ENCODE results near the gene MAN1C1. TPM values are rescaled to one million over a fixed set of nuclear protein-coding genes. Genes with fewer than 3 reads are reported as not detected.

The MAN1C1 gene
- total RNA-seq, 1 donor from 2014 or later: 2.6 TPM

- peak; percentile 14 for ATAC-seq
These were observed 187.8 kb downstream of the MAN1C1 start for GRCh38 chr1:25804244-25804963.

DNA sequence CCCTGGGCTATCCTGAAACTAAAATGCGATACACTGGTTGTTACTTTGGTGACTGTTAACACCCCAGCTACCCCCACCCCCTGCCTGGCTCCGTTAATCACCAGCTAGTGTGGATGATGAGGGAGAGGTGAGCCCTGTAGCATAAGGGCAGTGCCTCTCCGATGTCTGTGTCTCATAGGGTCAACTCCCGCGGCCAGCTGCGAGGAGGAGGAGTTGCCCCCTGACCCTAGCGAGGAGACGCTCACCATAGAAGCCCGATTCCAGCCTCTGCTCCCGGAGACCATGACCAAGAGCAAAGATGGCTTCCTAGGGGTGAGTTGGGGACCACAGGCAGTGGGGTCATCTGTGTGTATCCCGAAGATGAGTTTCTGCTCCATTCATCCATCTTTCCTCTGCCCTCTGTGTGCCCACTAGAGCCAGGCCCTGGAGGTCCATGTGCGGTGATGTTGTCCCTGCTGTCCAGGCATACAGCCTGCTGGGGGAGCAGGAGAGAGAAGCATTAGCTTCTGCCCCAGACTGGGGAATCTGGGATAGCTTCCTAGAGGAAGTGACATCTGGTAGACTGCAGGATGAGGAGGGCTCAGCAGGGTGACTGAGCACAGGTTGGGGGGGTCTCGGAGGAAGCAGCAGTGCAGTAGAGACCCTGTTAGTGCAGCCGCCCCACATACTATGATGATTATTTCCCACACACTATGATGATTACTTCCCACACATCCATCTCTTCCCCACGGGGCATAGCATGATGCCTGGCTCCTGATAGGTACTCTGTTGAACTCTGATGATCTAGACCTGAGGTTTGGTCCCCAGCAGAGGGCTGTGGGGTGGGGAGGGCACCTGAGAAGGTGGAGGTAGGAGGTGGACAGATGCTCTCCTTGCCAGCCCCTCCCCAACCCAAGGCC lies 188.6 kb downstream of the MAN1C1 start:
- no peak for ATAC-seq

DNA sequence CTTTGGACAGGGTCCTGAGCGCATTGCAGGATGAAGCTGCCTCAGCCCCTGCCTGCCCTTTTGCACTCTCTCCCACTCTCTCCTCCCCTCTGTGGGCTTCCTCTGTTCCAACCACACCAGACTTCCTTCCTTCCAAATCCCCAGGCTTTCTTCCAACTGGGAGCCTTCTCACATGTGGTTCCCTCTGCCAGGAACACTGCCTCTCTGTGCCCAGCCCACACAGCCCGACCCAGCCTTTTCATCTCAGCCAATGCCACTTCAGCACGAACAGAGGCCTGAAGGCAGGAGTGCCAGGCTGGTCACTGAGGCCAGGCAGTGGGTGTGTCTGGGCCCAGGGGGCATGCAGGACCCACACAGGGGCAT lies 189.3 kb downstream of the MAN1C1 start:
- ATAC-seq: peak; percentile 2

DNA sequence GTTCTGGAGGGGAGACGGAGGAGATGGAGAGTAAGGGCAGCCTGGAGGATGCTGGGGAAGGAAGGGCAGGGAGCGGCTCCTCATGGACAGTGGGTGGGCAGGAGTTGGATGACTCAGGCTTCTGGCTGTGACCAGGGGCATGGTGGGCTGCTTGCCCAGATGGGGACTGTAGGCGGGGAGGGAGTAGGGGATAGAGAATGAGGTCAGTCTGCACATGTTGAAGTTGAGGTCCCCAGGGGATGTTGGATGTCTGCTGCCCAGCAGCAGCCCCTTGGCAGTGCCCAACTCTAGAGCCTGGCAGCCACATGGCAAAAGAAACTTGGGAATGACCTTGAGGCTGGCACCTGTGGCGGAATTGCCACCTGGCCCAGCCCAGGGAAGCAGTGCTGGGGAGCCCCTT lies 189.8 kb downstream of the MAN1C1 start:
- ATAC-seq: no peak

GRCh38 chr1:25807480-25808390 lies 191.1 kb downstream of the MAN1C1 start:
- no peak for ATAC-seq

DNA sequence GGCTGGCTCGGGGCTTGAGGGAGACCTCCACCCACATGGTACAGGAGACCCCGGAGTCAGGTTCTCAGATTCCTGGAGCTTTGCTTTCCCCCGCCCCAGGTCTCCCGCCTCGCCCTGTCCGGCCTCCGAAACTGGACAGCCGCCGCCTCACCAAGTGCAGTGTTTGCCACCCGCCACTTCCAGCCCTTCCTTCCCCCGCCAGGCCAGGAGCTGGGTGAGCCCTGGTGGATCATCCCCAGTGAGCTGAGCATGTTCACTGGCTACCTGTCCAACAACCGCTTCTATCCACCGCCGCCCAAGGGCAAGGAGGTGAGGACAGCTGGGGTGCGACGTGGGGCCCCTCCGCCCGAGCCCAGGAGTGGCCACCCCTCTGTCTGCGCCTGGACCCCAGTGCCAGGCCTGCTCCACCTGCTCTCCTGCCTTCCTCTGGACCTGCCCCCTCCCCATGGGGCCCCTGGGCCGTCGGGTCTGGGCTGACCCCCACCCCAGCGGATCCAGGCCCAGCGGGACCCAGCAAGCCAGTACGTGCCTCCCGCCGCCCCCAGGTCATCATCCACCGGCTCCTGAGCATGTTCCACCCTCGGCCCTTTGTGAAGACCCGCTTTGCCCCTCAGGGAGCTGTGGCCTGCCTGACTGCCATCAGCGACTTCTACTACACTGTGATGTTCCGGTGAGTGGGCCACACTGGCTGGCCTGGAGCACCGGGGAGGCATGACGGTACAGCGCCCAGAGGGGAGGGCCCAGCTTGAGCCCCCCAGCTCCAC lies 192.1 kb downstream of the MAN1C1 start:
- no peak for ATAC-seq

DNA sequence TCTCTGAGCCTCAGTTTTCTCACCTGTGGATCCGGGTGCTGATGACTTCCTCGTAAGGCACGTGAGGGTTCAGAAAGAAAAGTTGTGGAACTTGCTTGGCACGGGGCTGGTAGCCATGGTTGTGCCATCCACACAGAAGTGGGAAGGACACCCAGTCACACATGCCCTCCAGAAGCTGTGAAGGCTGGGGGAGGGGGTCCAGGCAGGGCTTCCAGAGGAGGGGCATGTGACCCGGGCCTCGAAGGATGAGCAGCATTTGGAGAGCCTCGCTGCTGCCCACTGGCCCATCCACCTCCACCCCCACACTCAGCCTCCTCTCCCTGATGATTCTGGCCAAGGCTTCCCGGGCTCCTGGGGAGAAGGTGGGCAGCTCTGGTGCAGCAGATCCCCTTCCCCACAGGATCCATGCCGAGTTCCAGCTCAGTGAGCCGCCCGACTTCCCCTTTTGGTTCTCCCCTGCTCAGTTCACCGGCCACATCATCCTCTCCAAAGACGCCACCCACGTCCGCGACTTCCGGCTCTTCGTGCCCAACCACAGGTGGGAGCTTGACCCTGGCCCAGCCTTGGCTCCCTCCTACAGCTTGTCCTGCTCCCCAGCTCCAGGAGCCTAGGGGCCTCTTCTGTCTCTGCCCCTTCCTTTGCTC lies 192.8 kb downstream of the MAN1C1 start:
- ATAC-seq: peak; percentile 54

DNA sequence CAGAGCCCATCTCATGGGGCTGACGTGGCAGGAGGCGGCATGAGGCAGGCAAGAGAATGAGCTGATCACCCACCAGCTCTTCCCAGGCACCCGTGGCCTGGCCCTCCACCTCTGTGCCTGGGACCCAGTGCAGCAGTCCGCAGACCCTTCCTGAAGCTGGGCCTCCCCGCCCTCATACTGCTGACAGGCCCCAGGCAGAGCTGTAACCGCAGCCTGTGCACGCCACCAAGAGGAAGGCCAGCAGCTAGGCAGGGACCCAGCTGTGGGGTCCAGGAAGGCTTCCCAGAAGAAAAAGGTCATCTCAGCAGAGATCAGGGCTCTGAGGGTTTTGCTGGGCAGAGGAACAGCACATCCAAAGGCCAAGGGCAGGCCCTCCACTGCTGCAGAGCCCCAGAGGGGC lies 193.3 kb downstream of the MAN1C1 start:
- ATAC-seq: no peak

DNA sequence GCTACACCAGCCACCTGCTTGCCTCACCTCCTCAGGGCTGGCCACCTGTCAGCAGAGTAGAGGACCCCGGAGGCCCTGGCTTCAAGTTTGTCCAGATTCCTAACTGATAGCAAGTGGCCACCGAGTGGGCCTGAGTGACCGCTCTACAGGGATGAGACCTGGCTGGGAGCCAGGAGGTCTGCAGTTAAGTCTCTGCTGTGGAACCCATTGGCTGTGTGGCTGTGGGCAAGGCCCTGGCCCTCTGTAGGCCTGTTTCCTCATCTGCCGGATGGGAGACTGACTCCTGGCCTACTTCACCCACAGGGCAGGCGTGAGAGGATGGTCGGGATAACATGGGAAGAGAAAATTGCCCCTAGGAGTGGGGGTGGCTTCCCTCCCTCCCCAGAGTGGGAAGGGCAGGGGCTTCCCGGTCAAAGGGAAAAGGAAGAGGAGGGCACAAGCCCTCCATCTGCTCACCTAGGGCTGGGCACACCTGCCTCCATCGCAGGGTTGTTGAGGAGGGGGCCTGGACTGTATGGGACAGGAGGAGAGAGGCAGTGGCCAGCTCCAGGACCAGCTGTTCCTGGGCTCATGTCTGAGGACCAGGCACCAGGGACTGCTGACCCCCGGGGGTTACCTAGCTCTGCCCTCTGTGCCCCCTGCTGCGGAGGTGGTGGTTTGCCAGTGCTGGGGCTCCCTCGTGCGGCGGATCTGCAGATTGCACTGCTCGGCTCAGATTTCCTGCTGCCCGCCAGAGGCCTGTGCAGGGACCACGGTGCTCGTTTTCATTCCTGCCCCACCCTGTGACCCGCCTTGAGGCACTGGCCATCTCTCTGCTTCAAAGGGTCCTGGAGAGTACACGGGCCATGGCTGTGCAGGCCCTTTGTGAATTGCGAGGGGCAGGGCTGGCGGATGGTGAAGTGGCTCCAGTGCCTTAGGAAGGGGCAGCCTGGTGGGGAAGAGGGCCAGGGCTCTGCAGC lies 194.0 kb downstream of the MAN1C1 start:
- ATAC-seq: peak; percentile 36

- ATAC-seq: no peak
These were observed 194.9 kb downstream of the MAN1C1 start for GRCh38 chr1:25811384-25812082.

DNA sequence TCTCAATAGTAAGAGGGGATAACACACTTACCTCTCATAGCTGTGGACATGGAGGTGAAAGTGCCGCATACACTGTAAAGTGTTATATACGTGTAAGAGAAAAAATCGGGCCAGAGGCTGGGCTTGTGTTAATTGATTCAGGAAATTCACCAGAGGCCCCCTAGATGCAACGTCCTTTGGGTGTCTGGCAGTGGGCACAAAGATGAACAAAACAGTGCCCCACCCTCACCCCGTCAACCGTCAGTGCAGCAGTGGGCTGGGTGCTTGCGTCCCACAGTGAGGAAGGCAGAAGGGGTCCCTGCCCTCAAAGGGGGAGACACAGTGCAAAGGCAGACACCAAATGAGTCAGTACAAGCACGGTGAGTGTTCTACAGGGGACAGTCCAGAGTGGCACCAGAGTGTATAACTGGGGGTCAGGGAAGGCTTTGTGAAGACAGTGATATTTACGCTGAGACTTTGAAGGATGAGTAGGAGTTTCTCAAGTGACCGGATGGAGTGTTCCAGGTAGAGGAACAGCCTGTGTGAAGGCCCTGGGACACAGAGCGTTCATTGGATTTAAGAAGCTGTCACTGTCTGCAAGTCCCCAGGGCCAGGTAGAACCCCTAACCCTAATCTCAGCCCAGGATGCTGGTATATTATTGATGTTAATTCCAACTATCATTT lies 196.6 kb downstream of the MAN1C1 start:
- ATAC-seq: no peak

DNA sequence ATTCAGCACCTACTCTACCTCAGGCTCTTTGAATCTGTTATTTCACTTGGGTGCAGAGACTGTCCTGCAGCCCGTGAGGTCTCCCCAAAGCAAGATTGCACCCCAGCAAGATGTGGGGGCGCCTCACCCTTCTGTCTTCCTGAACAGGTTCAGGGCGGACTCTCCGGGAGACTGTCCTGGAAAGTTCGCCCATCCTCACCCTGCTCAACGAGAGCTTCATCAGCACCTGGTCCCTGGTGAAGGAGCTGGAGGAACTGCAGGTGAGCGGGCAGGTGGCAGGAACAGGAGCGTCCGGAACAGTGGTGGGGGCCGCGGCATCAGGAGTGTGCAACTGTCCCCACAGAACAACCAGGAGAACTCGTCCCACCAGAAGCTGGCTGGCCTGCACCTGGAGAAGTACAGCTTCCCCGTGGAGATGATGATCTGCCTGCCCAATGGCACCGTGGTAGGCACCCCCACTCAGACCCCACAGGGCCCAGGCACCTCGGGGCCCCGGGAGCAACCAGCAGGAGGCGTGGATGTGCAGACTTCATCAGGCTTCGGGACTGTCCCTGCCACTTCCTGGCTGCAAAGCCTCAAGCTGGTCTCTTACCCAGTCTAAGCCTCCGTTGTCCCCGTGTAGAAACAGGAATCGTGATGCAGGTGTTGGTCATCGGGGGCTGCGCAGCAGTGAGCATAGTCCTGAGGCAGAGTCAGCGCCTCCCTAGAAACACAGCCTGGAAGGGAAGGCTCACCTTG lies 197.3 kb downstream of the MAN1C1 start:
- no peak for ATAC-seq

- ATAC-seq: no peak
These were observed 198.0 kb downstream of the MAN1C1 start for GRCh38 chr1:25814549-25815087.

GRCh38 chr1:25815208-25816111 lies 198.9 kb downstream of the MAN1C1 start:
- ATAC-seq: no peak

GRCh38 chr1:25816112-25816718 lies 199.6 kb downstream of the MAN1C1 start:
- ATAC-seq: no peak

DNA sequence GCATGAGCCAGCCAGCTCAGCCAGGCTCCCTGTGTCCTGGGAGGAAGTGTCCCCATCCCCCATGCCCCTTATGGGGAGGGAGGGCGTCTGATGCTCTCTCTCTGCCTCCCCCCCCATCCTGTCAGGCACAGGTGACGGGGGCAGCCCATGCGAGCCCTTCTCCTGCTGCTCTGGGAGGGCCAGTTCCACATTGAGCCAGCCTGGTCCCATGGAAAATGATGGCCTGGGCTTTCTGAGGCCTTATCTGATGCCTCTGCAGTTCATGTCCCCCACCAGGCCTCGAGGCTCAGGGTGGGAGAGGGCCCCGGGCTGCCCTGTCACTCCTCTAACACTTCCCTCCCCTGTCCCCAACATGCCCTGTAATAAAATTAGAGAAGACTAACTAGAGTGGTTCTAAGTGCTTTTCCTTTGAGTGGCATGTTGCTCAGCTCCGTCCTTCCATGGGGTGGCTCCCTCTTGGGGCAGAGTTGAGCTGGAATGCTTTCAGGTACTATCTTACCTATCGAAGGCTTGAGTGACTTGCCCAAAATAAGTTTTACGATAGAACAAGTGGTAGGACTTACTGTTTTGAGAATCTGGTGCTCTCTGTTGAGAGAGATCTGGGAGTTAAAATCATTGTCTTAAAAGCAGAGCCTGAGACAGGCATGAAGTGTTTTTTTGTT lies 201.4 kb downstream of the MAN1C1 start:
- no peak for ATAC-seq

Measured in esophagus mucosa (tissue), 1 donor.